Bronchial epithelial cell (primary cell): ENCODE results near the gene ITGAL. TPM values are rescaled to one million over a fixed set of nuclear protein-coding genes. Genes with fewer than 3 reads are reported as not detected.
"Not testable (repeated sequence)": the region's sequence is repeated elsewhere in the genome, so short reads cannot be mapped to it uniquely, and the experiment has no call there.

Source experiments
- DNase-seq: peaks from one replicate; pipeline ENCODE4 v3.0.0-alpha.2; 2010; ENCODE audit warnings: low read depth
- FAIRE-seq: peaks from 2 replicates; lab custom pipeline; 2011; peaks lifted over from hg19 to GRCh38; lab: Jason Lieb, UNC
- H3K27me3 ChIP-seq: 2 replicates; pipeline ENCODE4 v1.5.1; 2011; ENCODE audit warnings: low read length; ENCODE audit not compliant: control insufficient read depth, insufficient read depth
- H3K36me3 ChIP-seq: 2 replicates; pipeline ENCODE4 v1.5.1; 2011; ENCODE audit warnings: low read length; ENCODE audit not compliant: control insufficient read depth, insufficient read depth
- H3K4me3 ChIP-seq: 2 replicates; pipeline ENCODE4 v1.5.1; 2011; ENCODE audit warnings: mild to moderate bottlenecking, low read depth, low read length, control low read depth
- total RNA-seq: library from RNA; depleted of rRNA; stranded (reverse); fragments of >200 nt; gene quantifications from 2 replicates; pipeline ENCODE4 v1.2.1, GENCODE V29; 2014
- TF ChIP-seq, protein P1 (sequence below): IDR thresholded peaks from 2 replicates; pipeline ENCODE4 v1.5.1; 2011; ENCODE audit warnings: mild to moderate bottlenecking, moderate library complexity, low read length, control low read depth, inconsistent platforms; ENCODE audit not compliant: insufficient read depth, severe bottlenecking

The ITGAL gene
- total RNA-seq, 1 donor from 2014 or later = not detected

DNA sequence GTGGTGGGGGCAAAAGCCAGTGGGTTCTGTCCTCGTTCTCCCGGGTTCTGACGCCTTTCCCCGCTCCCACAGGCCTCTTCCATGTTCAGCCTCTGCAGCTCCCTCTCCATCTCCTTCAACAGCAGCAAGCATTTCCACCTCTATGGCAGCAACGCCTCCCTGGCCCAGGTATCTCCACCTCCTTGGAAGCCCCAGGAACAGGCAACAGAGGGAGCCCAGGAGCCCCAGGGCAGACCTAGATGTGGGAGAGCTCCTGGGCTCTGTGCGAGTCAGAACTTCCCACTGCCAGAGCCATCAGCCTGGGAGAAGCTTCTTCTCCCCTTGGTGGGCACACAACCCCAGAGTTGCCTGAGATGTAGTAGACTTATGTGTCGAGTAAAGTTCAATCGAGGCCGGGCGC is 46.0 kb downstream of the ITGAL start:
- no peaks in the 10 kb centered on the region for H3K36me3 ChIP-seq
- H3K27me3 ChIP-seq = no peaks in the 10 kb centered on the region
- TF ChIP-seq, protein P1, sequence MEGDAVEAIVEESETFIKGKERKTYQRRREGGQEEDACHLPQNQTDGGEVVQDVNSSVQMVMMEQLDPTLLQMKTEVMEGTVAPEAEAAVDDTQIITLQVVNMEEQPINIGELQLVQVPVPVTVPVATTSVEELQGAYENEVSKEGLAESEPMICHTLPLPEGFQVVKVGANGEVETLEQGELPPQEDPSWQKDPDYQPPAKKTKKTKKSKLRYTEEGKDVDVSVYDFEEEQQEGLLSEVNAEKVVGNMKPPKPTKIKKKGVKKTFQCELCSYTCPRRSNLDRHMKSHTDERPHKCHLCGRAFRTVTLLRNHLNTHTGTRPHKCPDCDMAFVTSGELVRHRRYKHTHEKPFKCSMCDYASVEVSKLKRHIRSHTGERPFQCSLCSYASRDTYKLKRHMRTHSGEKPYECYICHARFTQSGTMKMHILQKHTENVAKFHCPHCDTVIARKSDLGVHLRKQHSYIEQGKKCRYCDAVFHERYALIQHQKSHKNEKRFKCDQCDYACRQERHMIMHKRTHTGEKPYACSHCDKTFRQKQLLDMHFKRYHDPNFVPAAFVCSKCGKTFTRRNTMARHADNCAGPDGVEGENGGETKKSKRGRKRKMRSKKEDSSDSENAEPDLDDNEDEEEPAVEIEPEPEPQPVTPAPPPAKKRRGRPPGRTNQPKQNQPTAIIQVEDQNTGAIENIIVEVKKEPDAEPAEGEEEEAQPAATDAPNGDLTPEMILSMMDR = no peak
- no peak overlapping the region for H3K4me3 ChIP-seq
- no peak for FAIRE-seq
- DNase-seq = no peak

DNA sequence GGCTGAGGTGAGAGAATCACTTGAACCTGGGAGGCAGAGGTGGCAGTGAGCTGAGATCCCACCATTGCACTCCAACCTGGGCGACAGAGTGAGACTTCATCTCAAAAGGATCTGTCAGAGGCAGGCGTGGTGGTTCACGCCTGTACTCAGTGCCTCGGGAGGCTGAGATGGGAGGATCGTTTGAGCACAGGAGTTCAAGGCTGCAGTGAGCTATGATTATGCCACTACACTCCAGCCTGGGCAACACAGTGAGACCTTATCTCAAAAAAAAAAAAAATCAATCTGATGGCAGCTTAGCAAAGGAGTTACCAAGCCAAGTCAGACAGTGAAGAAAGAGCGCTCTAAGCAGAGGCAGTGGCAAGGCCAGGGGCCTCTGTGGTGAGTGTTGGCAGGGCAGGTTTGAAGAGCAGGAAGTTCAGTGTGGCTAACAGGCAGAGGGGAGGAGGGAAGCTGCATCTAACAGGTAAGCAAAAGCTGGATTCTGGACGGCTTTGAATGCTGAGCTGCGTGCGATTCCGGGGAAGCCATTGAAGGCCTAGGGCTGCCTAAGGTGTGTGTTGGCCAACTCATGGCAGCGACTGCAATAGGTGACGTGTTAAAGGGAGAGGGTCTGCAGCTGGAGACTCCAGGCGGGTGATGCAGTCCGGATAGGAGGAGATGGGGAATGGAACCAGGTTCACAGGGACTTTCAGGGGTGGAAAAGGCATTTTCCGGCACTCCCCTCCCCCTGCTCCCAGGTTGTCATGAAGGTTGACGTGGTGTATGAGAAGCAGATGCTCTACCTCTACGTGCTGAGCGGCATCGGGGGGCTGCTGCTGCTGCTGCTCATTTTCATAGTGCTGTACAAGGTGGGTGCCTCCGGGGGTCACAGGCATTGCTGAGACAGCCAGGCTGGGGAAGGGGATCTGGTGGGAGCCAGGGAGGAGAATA is 46.8 kb downstream of the ITGAL start:
- FAIRE-seq = no peak
- TF ChIP-seq, protein P1 = no peak
- DNase-seq = no peak
- Histone ChIP-seq H3K36me3 (no peaks in the 10 kb centered on the region), H3K27me3 (no peaks in the 10 kb centered on the region), H3K4me3 (no peak overlapping the region)

DNA sequence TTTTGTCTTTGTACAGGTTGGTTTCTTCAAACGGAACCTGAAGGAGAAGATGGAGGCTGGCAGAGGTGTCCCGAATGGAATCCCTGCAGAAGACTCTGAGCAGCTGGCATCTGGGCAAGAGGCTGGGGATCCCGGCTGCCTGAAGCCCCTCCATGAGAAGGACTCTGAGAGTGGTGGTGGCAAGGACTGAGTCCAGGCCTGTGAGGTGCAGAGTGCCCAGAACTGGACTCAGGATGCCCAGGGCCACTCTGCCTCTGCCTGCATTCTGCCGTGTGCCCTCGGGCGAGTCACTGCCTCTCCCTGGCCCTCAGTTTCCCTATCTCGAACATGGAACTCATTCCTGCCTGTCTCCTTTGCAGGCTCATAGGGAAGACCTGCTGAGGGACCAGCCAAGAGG is 48.9 kb downstream of the ITGAL start:
- Histone ChIP-seq H3K4me3 (no peak overlapping the region), H3K36me3 (peaks cover 3% of the 10 kb centered on the region), H3K27me3 (no peaks in the 10 kb centered on the region)
- no peak for FAIRE-seq
- DNase-seq = no peak
- TF ChIP-seq, protein P1 = no peak

DNA sequence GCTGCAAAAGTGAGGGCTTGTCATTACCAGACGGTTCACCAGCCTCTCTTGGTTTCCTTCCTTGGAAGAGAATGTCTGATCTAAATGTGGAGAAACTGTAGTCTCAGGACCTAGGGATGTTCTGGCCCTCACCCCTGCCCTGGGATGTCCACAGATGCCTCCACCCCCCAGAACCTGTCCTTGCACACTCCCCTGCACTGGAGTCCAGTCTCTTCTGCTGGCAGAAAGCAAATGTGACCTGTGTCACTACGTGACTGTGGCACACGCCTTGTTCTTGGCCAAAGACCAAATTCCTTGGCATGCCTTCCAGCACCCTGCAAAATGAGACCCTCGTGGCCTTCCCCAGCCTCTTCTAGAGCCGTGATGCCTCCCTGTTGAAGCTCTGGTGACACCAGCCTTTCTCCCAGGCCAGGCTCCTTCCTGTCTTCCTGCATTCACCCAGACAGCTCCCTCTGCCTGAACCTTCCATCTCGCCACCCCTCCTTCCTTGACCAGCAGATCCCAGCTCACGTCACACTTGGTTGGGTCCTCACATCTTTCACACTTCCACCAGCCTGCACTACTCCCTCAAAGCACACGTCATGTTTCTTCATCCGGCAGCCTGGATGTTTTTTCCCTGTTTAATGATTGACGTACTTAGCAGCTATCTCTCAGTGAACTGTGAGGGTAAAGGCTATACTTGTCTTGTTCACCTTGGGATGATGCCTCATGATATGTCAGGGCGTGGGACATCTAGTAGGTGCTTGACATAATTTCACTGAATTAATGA is 49.5 kb downstream of the ITGAL start:
- FAIRE-seq (no peak), DNase-seq (no peak)
- no peak overlapping the region for H3K4me3 ChIP-seq

DNA sequence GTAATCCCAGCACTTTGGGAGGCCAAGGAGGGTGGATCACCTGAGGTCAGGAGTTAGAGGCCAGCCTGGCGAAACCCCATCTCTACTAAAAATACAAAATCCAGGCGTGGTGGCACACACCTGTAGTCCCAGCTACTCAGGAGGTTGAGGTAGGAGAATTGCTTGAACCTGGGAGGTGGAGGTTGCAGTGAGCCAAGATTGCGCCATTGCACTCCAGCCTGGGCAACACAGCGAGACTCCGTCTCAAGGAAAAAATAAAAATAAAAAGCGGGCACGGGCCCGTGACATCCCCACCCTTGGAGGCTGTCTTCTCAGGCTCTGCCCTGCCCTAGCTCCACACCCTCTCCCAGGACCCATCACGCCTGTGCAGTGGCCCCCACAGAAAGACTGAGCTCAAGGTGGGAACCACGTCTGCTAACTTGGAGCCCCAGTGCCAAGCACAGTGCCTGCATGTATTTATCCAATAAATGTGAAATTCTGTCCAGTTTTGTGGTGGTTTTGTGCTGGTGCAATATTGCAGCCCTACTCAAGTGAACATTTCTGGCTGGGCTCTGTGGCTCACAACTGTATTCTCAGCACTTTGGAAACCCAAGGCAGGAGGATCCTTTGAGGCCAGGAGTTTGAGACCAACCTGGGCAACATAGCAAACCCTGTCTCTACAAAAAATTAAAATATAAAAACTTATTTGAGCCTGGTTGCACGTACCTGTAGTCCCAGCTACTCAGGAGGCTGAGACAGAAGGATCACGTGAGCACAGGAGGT is 50.3 kb downstream of the ITGAL start:
- not testable (repeated sequence) for H3K4me3 ChIP-seq, DNase-seq, H3K27me3 ChIP-seq, FAIRE-seq, H3K36me3 ChIP-seq

More for the DNA sequence above, 49.5 kb downstream of the ITGAL start:
- H3K27me3 ChIP-seq = no peaks in the 10 kb centered on the region
- H3K36me3 ChIP-seq = peaks cover 3% of the 10 kb centered on the region
- TF ChIP-seq, protein P1 = no peak
